ENCODE results near the gene WWC2.

GRCh38 chr4:183360161-183360919 is 261.3 kb downstream of the WWC2 start:
- TF ChIP-seq CTCF (IDR thresholded peaks at IDR 0.05) (no peak), POLR2A (IDR thresholded peaks at IDR 0.05) (no peak)

Measured in Peyer's patch (tissue), 4 donors.